Stimulated activated CD4-positive, alpha-beta T cell treated with anti-CD3 and anti-CD28 coated beads, Interleukin-1b, Interleukin-23, amount 100 ng/mL, for 4 hours (primary cell): ENCODE measurements around the gene HAUS5.

Source experiments
- DNase-seq, 2 donors: peaks; one replicate each; pipeline ENCODE4 v3.0.0-alpha.2; 2020; ENCODE audit warnings: low read depth in 2 of 2

Gene HAUS5

DNA sequence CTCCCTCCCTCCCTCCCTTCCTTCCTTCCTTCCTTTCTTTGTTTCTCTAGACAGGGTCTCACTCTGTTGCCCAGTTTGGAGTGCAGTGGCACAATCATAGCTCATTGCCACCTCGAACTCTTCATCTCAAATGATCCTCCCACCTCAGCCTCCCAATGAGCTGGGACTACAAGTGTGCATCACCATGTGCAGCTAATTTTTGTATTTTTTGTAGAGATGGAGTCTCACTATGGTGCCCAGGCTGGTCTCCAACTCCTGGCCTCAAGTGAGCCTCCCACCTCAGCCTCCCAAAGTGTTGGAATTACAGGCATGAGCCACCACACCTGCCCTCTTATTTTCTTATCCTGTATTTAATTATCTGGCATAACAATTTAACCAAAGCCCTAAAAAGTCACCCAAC is 58.2 kb downstream of the HAUS5 start:
- no peak for DNase-seq

GRCh38 chr19:35671818-35672217 is 59.3 kb downstream of the HAUS5 start:
- DNase-seq: no peak

DNA sequence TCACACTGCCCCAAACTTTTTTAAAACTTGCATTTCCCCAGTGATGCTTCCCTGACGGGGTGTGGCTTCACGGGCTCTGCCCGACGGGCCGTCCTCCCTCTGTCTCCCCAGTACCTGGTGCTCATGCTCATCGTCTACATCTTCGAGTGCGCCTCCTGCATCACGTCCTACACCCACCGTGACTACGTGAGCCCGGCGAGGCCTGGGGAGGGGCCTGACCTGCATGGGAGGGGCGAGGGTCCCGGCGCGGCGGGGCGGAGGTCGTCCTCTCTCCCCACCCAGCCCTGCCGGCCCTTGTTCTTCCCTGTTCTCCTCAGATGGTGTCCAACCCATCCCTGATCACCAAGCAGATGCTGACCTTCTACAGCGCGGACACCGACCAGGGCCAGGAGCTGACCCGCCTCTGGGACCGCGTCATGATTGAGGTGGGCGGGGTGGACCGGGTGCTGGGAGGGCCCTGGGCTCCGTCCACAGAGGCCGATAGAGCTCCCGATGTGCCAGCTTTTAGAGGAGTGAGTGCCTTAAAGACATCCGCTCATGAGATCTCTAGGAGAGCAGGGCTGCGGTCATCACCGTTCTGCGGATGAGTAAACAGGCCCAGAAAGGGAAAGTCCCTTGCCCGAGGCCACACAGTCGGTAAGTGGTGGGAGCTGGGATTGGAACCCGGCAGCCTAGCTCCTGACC is 60.7 kb downstream of the HAUS5 start:
- peak; percentile 6 to 12 for DNase-seq
